ENCODE measurements around the gene SOWAHD.

Gene SOWAHD
- 0 to 0.63 (median 0.12) reads per million in 9 experiments for total RNA-seq

- Mint-ChIP-seq H3K36me3 (ENCODE audit: insufficient read depth) (peaks cover 23% of the 10 kb centered on the region), H3K27me3 (no peaks in the 10 kb centered on the region), H3K9me3 (no peaks in the 10 kb centered on the region), H3K4me3 (peak within 1 kb of the TSS; percentile 77 to 87), H3K4me1 (ENCODE audit: low read depth in 2 of 2) (peaks cover 23 to 31% of the 10 kb centered on the region in 2 donors), H3K27ac (peak within 1 kb of the TSS; percentile 88 to 94)
- no peak for DNase-seq
- peak; percentile 29 for ATAC-seq (replicated peaks)
Measured at GRCh38 chrX:119757979-119758730, at the start of gene SOWAHD. Gene SOWAHD (plus strand): TSS chrX:119758588. CDS start chrX:119758668, 80 bp downstream.

DNA sequence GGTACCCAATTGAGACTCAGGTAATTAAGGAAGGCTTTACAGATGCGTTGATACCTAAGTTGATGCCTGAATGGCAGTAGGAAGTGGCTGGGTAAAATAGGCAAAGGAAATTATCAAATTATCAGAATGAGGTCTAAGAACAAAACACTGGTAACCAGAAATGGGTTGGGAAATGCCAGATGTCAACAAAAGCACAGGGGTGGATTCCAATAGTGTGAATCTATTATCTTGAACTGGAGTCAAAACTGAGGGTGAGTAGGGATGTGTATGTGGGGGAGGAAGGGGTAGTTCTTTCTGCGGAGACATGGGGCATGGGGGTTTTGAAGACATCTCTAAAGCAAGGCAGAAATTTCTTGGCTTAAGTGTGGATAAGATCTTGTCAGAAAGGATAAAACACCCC, 49.5 kb upstream of the SOWAHD start:
- no peaks in the 10 kb centered on the region for H3K27me3 Mint-ChIP-seq
- no peaks in the 10 kb centered on the region for H3K9me3 Mint-ChIP-seq
- H3K4me3 Mint-ChIP-seq = no peak overlapping the region
- H3K36me3 Mint-ChIP-seq (ENCODE audit: insufficient read depth) = no peaks in the 10 kb centered on the region
- ATAC-seq (replicated peaks) (no peak), DNase-seq (no peak)
- H3K4me1 Mint-ChIP-seq (ENCODE audit: low read depth in 2 of 2) = no peaks in the 10 kb centered on the region
- no peak overlapping the region for H3K27ac Mint-ChIP-seq

DNA sequence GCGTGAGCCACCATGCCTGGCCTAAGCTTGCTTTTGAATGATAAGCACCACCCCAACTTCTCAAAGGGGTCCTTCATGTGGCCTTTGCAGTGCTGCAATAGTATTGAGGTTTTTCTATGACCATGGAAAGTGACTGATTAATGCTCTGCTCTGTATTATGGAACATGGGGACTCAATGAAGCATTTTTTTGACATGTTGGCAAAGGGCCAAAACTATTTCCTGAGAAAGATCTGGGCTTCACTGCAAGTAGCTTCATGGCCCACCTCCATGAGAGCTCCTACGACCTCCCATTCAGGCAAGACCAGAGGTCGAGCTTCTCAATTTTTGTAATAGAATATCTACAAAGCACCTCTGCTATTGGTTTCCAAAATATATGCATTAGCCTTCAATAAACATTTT, 48.8 kb upstream of the SOWAHD start:
- DNase-seq = no peak
- ATAC-seq (replicated peaks) = no peak
- no peaks in the 10 kb centered on the region for H3K27me3 Mint-ChIP-seq
- no peaks in the 10 kb centered on the region for H3K36me3 Mint-ChIP-seq (ENCODE audit: insufficient read depth)
- H3K4me1 Mint-ChIP-seq (ENCODE audit: low read depth in 2 of 2) = no peaks in the 10 kb centered on the region
- no peak overlapping the region for H3K4me3 Mint-ChIP-seq
- H3K27ac Mint-ChIP-seq = no peak overlapping the region
- H3K9me3 Mint-ChIP-seq = no peaks in the 10 kb centered on the region

DNA sequence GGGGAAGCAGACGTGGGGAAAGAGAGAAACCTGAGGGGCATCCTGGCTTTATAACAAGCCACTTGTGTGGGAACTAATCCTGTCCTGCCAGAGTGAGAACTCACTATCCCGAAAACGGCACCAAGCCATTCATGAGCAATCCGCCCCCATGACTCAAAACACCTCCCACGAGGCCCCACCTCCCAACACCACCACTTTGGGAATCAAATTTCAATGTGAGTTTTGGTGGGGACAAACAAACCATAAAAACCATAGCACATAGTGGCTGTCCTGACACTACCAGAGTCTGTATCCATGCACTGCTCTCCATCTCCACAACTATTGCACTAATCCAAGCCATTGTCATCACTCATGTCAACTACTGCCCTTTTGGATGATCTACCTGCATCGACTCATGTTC, 36.9 kb upstream of the SOWAHD start:
- Mint-ChIP-seq H3K27ac (no peak overlapping the region), H3K9me3 (no peaks in the 10 kb centered on the region), H3K4me1 (ENCODE audit: low read depth in 2 of 2) (no peaks in the 10 kb centered on the region), H3K36me3 (ENCODE audit: insufficient read depth) (no peaks in the 10 kb centered on the region), H3K27me3 (no peaks in the 10 kb centered on the region), H3K4me3 (no peak overlapping the region)
- ATAC-seq (replicated peaks) (no peak), DNase-seq (no peak)

GRCh38 chrX:119721926-119722325, 36.5 kb upstream of the SOWAHD start:
- Mint-ChIP-seq H3K4me3 (no peak overlapping the region), H3K4me1 (ENCODE audit: low read depth in 2 of 2) (peaks cover 0 to 1% of the 10 kb centered on the region in 2 donors), H3K36me3 (ENCODE audit: insufficient read depth) (no peaks in the 10 kb centered on the region), H3K27me3 (no peaks in the 10 kb centered on the region), H3K9me3 (no peaks in the 10 kb centered on the region), H3K27ac (no peak overlapping the region)
- ATAC-seq (replicated peaks) = no peak
- no peak for DNase-seq

DNA sequence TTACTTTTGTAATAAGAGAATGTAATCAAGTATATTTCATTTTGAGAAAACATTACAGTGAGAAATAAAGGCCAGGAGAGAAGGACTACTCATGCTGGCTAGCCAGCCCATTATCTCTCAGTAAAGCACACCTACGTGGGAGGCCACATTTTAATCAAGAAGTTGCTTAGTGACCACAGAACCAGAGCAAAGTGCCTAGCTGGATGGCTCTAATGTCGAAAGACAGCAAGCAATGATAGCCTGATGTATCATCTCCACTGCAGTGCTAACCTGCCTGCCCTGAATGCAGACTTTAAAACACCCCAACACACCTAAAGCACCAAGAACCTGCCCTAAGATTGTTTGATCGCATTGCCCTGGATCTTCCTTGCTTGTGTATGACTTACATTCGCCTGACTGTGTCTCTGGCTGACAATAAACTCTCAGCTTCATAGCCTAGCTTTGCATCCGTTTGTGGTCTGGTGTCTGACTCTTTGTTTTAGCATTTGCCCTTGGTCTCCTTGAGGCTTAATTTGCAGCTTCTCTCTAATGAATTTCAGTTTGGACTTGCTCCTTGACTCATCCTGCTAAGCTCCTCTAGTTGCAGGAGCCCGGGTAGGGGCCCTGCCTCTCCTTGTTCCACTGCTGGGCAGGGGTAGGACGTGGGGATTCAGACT, 31.4 kb upstream of the SOWAHD start:
- Mint-ChIP-seq H3K4me1 (ENCODE audit: low read depth in 2 of 2) (peaks cover 4 to 6% of the 10 kb centered on the region in 2 donors), H3K27me3 (no peaks in the 10 kb centered on the region), H3K9me3 (no peaks in the 10 kb centered on the region), H3K36me3 (ENCODE audit: insufficient read depth) (no peaks in the 10 kb centered on the region), H3K27ac (peak overlapping the region; percentile 42 to 65), H3K4me3 (peak overlapping the region; percentile 40 to 61)
- DNase-seq (peak in 2 of 3 experiments; percentile 3 to 16), ATAC-seq (replicated peaks) (peak; percentile 85)

GRCh38 chrX:119728487-119728886, 29.9 kb upstream of the SOWAHD start:
- no peak overlapping the region for H3K27ac Mint-ChIP-seq
- no peaks in the 10 kb centered on the region for H3K36me3 Mint-ChIP-seq (ENCODE audit: insufficient read depth)
- DNase-seq (no peak), ATAC-seq (replicated peaks) (no peak)
- H3K27me3 Mint-ChIP-seq = no peaks in the 10 kb centered on the region
- no peaks in the 10 kb centered on the region for H3K9me3 Mint-ChIP-seq
- H3K4me1 Mint-ChIP-seq (ENCODE audit: low read depth in 2 of 2) = peaks cover 4 to 6% of the 10 kb centered on the region in 2 donors
- no peak overlapping the region for H3K4me3 Mint-ChIP-seq

DNA sequence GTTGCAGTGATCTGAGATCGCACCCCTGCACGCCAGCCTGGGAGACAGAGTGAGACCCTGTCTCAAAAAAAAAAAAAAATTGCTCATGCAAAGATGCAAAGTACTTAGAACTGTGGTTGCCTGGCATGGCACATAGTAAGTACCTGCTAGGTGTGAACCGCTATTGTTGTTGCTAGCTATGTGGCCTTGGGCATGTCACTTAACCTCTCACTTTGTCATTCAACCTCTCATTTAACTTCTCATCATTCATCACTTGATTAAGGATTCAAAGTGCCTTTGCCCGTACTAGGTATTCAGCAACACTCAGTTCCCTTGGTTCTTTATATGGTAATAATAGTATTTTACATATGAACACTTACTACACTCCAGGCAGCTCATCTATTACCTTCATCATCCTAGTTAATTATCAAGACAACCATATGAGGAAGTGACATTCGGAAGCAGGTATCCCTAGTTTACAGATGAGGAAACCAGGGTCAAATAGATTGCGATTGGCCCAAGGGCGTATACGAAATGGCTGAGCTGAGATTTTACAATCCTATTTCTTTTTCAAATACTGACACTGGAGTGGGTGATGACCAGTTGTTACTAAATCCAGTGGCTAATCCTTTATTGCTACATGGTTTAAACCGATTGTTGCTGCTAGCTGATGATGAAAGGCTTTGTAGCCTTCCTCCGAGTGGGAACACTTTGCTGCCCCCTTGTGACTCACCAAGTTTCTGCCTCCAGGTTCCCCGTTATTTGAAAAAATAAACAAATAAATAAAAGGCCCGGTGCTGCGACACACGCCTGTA, 28.8 kb upstream of the SOWAHD start:
- Mint-ChIP-seq H3K27ac (no peak overlapping the region), H3K4me3 (no peak overlapping the region), H3K4me1 (ENCODE audit: low read depth in 2 of 2) (peaks cover 4 to 6% of the 10 kb centered on the region in 2 donors), H3K9me3 (no peaks in the 10 kb centered on the region), H3K27me3 (no peaks in the 10 kb centered on the region), H3K36me3 (ENCODE audit: insufficient read depth) (no peaks in the 10 kb centered on the region)
- ATAC-seq (replicated peaks) (peak; percentile 60), DNase-seq (peak; percentile 58 to 70 (median 59))

- no peak overlapping the region for H3K27ac Mint-ChIP-seq
- no peak overlapping the region for H3K4me3 Mint-ChIP-seq
- H3K4me1 Mint-ChIP-seq (ENCODE audit: low read depth in 2 of 2) = no peaks in the 10 kb centered on the region
- no peaks in the 10 kb centered on the region for H3K27me3 Mint-ChIP-seq
- DNase-seq (no peak), ATAC-seq (replicated peaks) (no peak)
- no peaks in the 10 kb centered on the region for H3K9me3 Mint-ChIP-seq
- H3K36me3 Mint-ChIP-seq (ENCODE audit: insufficient read depth) = no peaks in the 10 kb centered on the region
Measured at GRCh38 chrX:119734897-119735339, 23.5 kb upstream of the SOWAHD start.

- DNase-seq (no peak), ATAC-seq (replicated peaks) (no peak)
- no peaks in the 10 kb centered on the region for H3K9me3 Mint-ChIP-seq
- no peaks in the 10 kb centered on the region for H3K36me3 Mint-ChIP-seq (ENCODE audit: insufficient read depth)
- no peak overlapping the region for H3K4me3 Mint-ChIP-seq
- no peaks in the 10 kb centered on the region for H3K27me3 Mint-ChIP-seq
- no peak overlapping the region for H3K27ac Mint-ChIP-seq
- no peaks in the 10 kb centered on the region for H3K4me1 Mint-ChIP-seq (ENCODE audit: low read depth in 2 of 2)
Measured at GRCh38 chrX:119735467-119735866, 22.9 kb upstream of the SOWAHD start.

- Mint-ChIP-seq H3K4me1 (ENCODE audit: low read depth in 2 of 2) (no peaks in the 10 kb centered on the region), H3K36me3 (ENCODE audit: insufficient read depth) (no peaks in the 10 kb centered on the region), H3K27me3 (no peaks in the 10 kb centered on the region), H3K4me3 (no peak overlapping the region), H3K27ac (no peak overlapping the region), H3K9me3 (no peaks in the 10 kb centered on the region)
- ATAC-seq (replicated peaks) = no peak
- no peak for DNase-seq
Measured at GRCh38 chrX:119736206-119736764, 22.1 kb upstream of the SOWAHD start.

DNA sequence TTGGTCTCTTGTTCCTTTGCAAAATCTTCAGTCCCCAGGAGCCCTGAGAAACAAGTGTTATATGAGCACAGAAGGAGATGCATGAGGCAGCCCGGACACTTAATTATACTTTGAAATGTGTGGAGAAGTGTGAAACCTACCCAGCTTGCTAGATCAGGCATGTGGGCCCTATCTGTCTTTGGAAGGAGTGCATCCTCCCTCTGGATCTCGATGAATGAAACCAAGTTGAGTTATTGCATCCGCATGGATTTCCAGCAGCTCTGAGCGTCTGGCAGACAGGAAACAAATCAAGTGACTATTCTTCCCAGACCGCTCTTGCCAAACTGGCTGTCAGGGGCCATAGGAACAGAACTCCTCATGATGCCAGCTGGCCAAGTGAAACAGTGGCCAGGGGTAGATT, 19.6 kb upstream of the SOWAHD start:
- Mint-ChIP-seq H3K36me3 (ENCODE audit: insufficient read depth) (no peaks in the 10 kb centered on the region), H3K27ac (no peak overlapping the region), H3K4me1 (ENCODE audit: low read depth in 2 of 2) (no peaks in the 10 kb centered on the region), H3K4me3 (no peak overlapping the region), H3K9me3 (no peaks in the 10 kb centered on the region), H3K27me3 (no peaks in the 10 kb centered on the region)
- ATAC-seq (replicated peaks) (no peak), DNase-seq (no peak)

GRCh38 chrX:119745283-119745848, 13.0 kb upstream of the SOWAHD start:
- DNase-seq = no peak
- Mint-ChIP-seq H3K9me3 (no peaks in the 10 kb centered on the region), H3K4me1 (ENCODE audit: low read depth in 2 of 2) (no peaks in the 10 kb centered on the region), H3K27ac (no peak overlapping the region), H3K4me3 (no peak overlapping the region), H3K27me3 (no peaks in the 10 kb centered on the region), H3K36me3 (ENCODE audit: insufficient read depth) (no peaks in the 10 kb centered on the region)
- no peak for ATAC-seq (replicated peaks)
